ENCODE data around the gene PNKD.

GRCh38 chr2:218267259-218267658 is 3.1 kb upstream of the PNKD start:
- TF ChIP-seq, protein P1, sequence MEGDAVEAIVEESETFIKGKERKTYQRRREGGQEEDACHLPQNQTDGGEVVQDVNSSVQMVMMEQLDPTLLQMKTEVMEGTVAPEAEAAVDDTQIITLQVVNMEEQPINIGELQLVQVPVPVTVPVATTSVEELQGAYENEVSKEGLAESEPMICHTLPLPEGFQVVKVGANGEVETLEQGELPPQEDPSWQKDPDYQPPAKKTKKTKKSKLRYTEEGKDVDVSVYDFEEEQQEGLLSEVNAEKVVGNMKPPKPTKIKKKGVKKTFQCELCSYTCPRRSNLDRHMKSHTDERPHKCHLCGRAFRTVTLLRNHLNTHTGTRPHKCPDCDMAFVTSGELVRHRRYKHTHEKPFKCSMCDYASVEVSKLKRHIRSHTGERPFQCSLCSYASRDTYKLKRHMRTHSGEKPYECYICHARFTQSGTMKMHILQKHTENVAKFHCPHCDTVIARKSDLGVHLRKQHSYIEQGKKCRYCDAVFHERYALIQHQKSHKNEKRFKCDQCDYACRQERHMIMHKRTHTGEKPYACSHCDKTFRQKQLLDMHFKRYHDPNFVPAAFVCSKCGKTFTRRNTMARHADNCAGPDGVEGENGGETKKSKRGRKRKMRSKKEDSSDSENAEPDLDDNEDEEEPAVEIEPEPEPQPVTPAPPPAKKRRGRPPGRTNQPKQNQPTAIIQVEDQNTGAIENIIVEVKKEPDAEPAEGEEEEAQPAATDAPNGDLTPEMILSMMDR (IDR thresholded peaks at IDR 0.05 in 4 of 5, conservative IDR thresholded peaks at IDR 0.05 in 1 of 5), result no peak
- TF ChIP-seq POLR2A (IDR thresholded peaks at IDR 0.05), result no peak
